Left hindlimb (tissue), 1 donor: Measurements from ENCODE around the gene SIGLEC5.

Experiments used
- DNase-seq: peaks from one replicate; pipeline ENCODE4 v3.0.0-alpha.2; 2018

SIGLEC5 gene

DNA sequence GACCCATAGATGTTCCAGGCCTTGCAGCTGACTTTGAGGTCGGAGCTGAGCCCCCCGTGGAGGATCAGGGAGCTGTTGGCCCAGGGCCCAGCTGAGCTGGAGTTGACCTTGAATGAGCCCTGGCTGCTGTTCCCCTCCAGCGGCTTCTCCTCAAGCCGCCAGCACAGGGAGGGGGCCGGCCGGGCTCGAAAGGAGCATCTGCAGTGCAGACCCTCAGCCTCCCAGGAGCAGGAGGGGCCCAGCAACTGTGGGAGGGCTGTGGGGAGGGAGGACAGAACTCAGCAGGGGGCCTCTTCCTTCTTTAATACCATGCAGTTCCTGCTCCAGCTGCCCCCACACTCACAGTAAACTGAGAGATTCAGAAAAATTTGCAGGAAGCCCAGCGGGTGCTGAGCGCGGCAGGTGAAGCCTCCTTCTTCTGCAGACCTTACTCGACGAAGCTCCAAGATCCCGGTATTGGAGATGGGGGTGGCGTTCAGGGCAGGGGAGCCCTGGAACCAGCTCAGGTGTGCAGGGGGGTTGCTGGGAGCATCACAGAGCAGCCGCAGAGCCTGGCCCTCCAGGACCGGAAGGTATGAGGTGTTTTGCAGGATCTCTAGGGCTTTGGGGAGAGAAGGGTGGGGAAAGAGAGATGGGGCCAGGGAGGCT is 2.6 kb downstream of the SIGLEC5 start:
- no peak for DNase-seq

GRCh38 chr19:51626675-51627074 is 3.5 kb downstream of the SIGLEC5 start:
- no peak for DNase-seq

GRCh38 chr19:51621178-51621577 is 9.0 kb downstream of the SIGLEC5 start:
- DNase-seq = no peak

GRCh38 chr19:51615991-51616390 is 14.2 kb downstream of the SIGLEC5 start:
- no peak for DNase-seq

- DNase-seq = no peak
Observed at GRCh38 chr19:51614789-51615188, 15.4 kb downstream of the SIGLEC5 start.

DNA sequence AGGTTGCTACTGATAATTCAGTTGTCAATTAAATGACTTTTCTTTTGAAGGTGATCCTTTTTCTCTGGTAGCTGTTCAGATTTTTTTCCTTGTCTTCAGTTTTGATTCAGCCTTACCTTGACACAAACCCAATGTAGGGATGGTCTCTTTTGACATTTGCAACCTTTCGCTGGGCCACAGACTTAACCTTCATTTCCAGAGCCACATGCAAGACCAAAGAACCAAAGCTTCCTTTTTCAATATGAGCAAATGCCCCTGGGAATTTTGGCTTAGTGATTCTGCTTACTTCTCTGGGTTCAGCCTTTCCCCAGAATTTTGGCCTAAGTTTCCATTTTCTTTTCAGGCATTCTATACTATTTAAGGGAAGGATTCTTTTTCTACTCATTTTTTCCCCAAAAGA is 19.6 kb downstream of the SIGLEC5 start:
- DNase-seq = no peak

DNA sequence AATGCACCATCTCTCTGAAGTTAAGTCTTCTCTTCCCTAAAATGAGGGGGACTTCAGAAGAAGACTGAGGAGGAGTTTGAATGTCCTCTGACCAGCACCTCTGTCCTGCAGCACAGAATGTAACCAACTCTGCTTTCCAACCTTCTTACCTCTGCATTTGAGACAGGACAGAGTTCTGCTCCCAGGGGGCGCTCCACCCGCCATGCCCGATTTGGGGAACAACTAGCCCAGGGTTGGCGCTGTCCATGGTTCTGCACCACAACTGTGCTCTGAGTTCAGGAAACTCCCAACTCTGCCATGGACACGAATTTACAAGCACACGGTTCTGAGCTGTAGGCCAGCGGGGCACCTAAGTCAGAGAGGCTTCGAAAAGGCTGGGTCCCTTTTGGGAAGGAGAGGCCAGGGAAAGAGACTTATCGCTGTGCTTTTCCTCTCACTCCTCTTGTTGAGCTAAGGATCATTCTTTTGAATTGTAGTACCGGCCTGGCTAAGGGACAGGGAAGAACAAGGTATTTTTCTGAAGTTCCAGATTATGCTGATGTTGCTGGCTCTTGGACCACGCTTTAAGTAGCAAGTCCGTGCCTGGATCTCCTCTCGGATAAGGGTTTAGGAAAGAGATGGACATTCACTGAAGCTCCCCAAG is 22.2 kb downstream of the SIGLEC5 start:
- DNase-seq = peak; percentile 64

- no peak for DNase-seq
Observed at GRCh38 chr19:51607077-51607476, 23.1 kb downstream of the SIGLEC5 start.

GRCh38 chr19:51602189-51602854 is 27.9 kb downstream of the SIGLEC5 start:
- no peak for DNase-seq

- DNase-seq = no peak
Observed at GRCh38 chr19:51600940-51601580, 29.1 kb downstream of the SIGLEC5 start.

DNA sequence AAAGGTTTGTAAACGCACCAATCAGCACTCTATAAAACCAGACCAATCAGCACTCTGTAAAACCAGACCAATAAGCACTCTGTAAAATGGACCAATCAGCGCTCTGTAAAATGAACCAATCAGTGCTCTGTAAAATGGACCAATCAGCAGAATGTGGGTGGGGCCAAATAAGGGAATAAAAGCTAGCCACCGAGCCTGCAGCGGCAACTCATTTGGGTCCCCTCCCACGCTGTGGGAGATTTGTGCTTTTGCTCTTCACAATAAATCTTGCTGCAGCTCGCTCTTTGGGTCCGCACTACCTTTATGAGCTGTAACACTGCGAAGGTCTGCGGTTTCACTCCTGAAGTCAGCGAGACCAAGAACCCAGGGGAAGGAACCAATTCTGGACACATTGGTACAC is 31.1 kb downstream of the SIGLEC5 start:
- no peak for DNase-seq

DNA sequence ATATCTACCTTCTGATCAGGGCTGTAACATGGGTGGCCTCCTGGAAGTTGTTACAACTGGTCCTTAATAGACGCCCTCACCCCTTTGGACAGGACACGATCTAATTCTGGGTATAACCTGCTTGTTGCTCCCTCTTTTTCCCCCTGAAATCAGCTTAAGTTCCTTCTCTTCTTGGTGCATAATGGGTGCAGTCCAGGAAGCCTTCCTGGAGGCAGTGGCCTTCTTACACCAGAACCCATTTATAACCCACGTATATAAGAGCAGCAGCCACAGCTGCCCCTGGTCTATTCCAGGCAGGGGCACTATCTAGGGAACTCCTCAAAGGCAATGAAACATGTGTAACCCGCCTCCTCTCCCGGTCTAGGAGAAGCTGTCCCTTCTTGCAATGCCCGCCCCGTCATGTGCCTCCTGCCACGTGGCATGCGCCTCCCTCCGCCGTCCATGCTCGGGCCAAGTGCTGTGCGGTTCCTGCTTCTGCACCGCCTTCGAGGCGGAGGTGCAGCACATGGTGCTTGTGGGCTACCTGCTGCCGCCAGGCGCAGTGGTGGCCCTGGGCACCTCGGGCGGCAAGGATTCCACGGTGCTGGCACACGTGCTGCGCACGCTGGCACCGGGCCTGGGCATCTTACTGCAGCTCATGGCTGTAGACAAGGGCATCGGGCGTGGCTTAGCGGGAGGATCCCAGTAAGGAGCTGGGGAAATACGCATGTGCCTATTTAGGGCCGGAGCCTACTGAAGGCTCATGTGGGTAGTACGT is 31.9 kb downstream of the SIGLEC5 start:
- DNase-seq = no peak

- DNase-seq = no peak
Observed at GRCh38 chr19:51595190-51596175, 34.7 kb downstream of the SIGLEC5 start.

GRCh38 chr19:51594774-51595109 is 35.5 kb downstream of the SIGLEC5 start:
- no peak for DNase-seq

GRCh38 chr19:51593969-51594773 is 36.0 kb downstream of the SIGLEC5 start:
- DNase-seq = peak; percentile 97

DNA sequence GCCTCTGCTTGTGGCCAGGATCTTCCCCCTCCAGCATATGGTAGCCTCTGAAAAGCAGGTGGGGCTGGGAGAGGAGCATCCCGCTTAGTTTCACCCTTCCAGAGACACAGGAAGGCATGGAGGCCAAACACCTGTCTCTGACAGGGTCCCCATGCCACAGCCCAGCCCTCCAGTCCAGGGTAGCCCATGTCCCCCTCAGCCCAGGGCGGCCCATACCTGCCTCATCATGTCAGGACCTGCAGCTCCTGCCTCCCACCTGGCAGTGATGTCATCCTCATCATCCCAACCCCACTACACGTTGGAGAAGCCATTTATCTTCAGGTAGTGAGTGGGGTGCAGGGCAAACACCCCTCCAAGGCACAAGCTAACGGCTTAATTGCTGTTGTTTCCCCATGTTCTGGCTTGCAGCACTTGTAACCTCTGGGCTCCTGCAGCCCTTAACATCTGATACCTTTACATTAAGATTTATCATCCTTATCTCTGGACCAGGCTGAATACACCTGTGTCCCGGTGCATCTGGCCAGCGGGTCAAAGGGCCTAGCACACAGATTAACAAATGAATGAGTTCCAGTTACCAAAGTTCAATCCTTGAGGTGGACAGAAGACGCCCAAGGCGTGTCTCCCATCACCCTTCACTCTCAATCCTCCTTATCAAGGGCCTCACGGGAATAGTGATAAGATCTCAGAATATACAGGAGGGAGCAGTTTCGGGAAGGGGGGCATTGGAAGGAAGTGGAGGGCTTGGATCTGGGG is 36.9 kb downstream of the SIGLEC5 start:
- DNase-seq = no peak

DNA sequence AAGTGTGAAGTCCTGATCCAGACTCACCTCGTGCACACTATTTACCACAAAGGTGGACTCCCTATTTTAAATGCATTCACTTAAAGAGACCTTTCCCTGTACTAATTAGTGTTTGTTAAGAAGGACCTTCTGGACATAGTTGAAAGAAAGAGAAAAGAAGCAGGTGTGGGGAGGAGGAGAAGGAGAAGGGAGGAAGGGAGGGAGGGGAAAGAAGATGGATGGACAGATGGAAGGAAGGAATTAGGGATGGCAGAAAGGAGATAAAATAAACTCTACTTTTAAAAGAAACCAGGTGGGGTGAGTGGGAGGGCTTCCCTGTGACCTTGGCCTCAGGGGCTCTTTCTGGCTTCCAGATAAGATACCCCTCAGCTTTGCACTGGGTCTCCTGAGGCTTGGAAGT is 37.7 kb downstream of the SIGLEC5 start:
- no peak for DNase-seq

- no peak for DNase-seq
Observed at GRCh38 chr19:51590441-51590840, 39.8 kb downstream of the SIGLEC5 start.

DNA sequence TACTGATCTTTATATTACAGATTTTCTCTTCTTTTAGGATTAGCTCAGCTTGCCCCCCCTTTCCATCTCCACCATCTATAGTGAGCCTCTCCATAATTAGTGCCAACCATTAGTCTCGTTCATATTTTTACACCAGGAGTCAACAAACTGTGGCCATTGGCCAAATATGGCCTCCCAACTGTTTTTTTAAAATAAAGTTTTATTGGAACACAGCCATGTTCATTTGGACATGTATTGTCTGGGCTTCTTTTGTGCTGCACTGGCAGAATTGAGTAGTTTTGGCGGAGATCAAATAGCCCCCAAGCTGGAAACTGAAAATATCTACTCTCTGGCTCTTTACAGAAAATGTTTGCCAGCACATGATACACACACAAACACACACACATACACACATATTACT is 40.7 kb downstream of the SIGLEC5 start:
- DNase-seq = no peak
